ELR (cell line): ENCODE data around the gene ZNF682.
"Not testable (repeated sequence)": the region's sequence is repeated elsewhere in the genome, so short reads cannot be mapped to it uniquely, and the experiment has no call there.

Experiments
- DNase-seq: peaks from one replicate; pipeline ENCODE4 v3.0.0-alpha.2; 2015; ENCODE audit warnings: low read depth

ZNF682 gene

GRCh38 chr19:20039203-20039723 lies at the start of gene ZNF682:
TSS of gene ZNF682 (minus strand) at chr19:20039505. CDS start at chr19:20039345, 160 bp downstream.
- peak; percentile 98 for DNase-seq

- DNase-seq, result not testable (repeated sequence)
These were observed 43.6 kb upstream of the ZNF682 start for GRCh38 chr19:20082876-20083275.

GRCh38 chr19:20082232-20082833 lies 43.0 kb upstream of the ZNF682 start:
- DNase-seq, result not testable (repeated sequence)

- no peak for DNase-seq
These were observed 41.4 kb upstream of the ZNF682 start for GRCh38 chr19:20080656-20081055.

GRCh38 chr19:20079476-20079875 lies 40.2 kb upstream of the ZNF682 start:
- DNase-seq, result no peak

- DNase-seq, result peak; percentile 59
These were observed 39.3 kb upstream of the ZNF682 start for GRCh38 chr19:20078581-20079031.

- DNase-seq, result peak; percentile 99
These were observed 38.6 kb upstream of the ZNF682 start, which contains the start of gene ZNF90 for GRCh38 chr19:20077791-20078463. TSS of gene ZNF90 (plus strand) at chr19:20078000. CDS start at chr19:20078133, 133 bp downstream.

GRCh38 chr19:20072936-20073335 lies 33.6 kb upstream of the ZNF682 start:
- DNase-seq, result no peak

- no peak for DNase-seq
These were observed 31.4 kb upstream of the ZNF682 start for GRCh38 chr19:20070691-20071090.

GRCh38 chr19:20068559-20068958 lies 29.3 kb upstream of the ZNF682 start:
- not testable (repeated sequence) for DNase-seq

- DNase-seq, result no peak
These were observed 28.6 kb upstream of the ZNF682 start for GRCh38 chr19:20067943-20068342.

- no peak for DNase-seq
These were observed 27.6 kb upstream of the ZNF682 start for GRCh38 chr19:20066861-20067260.

GRCh38 chr19:20060282-20060681 lies 21.0 kb upstream of the ZNF682 start:
- DNase-seq, result no peak

GRCh38 chr19:20058738-20059137 lies 19.4 kb upstream of the ZNF682 start:
- DNase-seq, result not testable (repeated sequence)

GRCh38 chr19:20051841-20052768 lies 12.8 kb upstream of the ZNF682 start:
- peak; percentile 95 for DNase-seq

GRCh38 chr19:20045742-20046141 lies 6.4 kb upstream of the ZNF682 start:
- DNase-seq, result not testable (repeated sequence)

- no peak for DNase-seq
These were observed 5.4 kb upstream of the ZNF682 start for GRCh38 chr19:20044663-20045062.

GRCh38 chr19:20038358-20039202 lies 725 bp downstream of the ZNF682 start:
- DNase-seq, result no peak

- no peak for DNase-seq
These were observed 3.4 kb downstream of the ZNF682 start for GRCh38 chr19:20035935-20036334.

- no peak for DNase-seq
These were observed 10.7 kb downstream of the ZNF682 start for GRCh38 chr19:20028611-20029010.

GRCh38 chr19:20005741-20006140 lies 33.6 kb downstream of the ZNF682 start:
- no peak for DNase-seq
